OCI-LY1 (cell line): ENCODE results near the gene FOXE1.

Experiments used
- H2AFZ ChIP-seq: fragments of 200-600 bp; sonication (generic), shearing (Covaris generic); 2 replicates; pipeline ENCODE4 v1.6.0; 2014; ENCODE audit warnings: antibody characterized with exemption, mild to moderate bottlenecking, low read length
- H3F3A ChIP-seq: fragments of 200-600 bp; sonication (generic), shearing (Covaris generic); 2 replicates; pipeline ENCODE4 v1.6.0; 2014; ENCODE audit warnings: mild to moderate bottlenecking, antibody characterized with exemption, low read length, moderate library complexity; ENCODE audit not compliant: insufficient read depth
- H3K27ac ChIP-seq: fragments of 200-600 bp; sonication (generic); 2 replicates; pipeline ENCODE4 v1.5.1; 2014; ENCODE audit warnings: low read length, mixed run types, mild to moderate bottlenecking, low read depth; ENCODE audit not compliant: poor library complexity, severe bottlenecking
- H3K27me3 ChIP-seq: fragments of 200-600 bp; sonication (generic); 2 replicates; pipeline ENCODE4 v1.6.0; 2014; ENCODE audit warnings: antibody characterized with exemption, mild to moderate bottlenecking, low read length, moderate library complexity; ENCODE audit not compliant: insufficient read depth
- H3K36me3 ChIP-seq: fragments of 200-600 bp; sonication (generic); 2 replicates; pipeline ENCODE4 v1.6.1; 2014; ENCODE audit warnings: mild to moderate bottlenecking, antibody characterized with exemption, low read length, moderate library complexity, mixed read lengths; ENCODE audit not compliant: insufficient read depth
- H3K4me1 ChIP-seq: fragments of 200-600 bp; sonication (generic); 2 replicates; pipeline ENCODE4 v1.5.1; 2014; ENCODE audit warnings: mild to moderate bottlenecking, low read length, moderate library complexity; ENCODE audit not compliant: insufficient read depth, severe bottlenecking
- H3K4me2 ChIP-seq: fragments of 200-600 bp; sonication (generic), shearing (Covaris generic); 2 replicates; pipeline ENCODE4 v1.6.1; 2014; ENCODE audit warnings: low read length
- H3K4me3 ChIP-seq: fragments of 200-600 bp; sonication (generic); 2 replicates; pipeline ENCODE4 v1.5.1; 2014; ENCODE audit warnings: low read length, low read depth, mild to moderate bottlenecking, mixed read lengths; ENCODE audit not compliant: poor library complexity, severe bottlenecking
- H3K79me2 ChIP-seq: fragments of 200-600 bp; shearing (Covaris generic); 2 replicates; pipeline ENCODE4 v1.6.1; 2016; ENCODE audit warnings: mixed run types, low read length, mixed read lengths; ENCODE audit not compliant: insufficient read depth
- H3K9ac ChIP-seq: fragments of 200-600 bp; sonication (generic), shearing (Covaris generic); 2 replicates; pipeline ENCODE4 v1.6.1; 2014; ENCODE audit warnings: mild to moderate bottlenecking, low read length, mixed read lengths
- H3K9me2 ChIP-seq: fragments of 200-600 bp; sonication (generic), shearing (Covaris generic); 2 replicates; pipeline ENCODE4 v1.6.1; 2014; ENCODE audit warnings: low read depth, mild to moderate bottlenecking, low read length, mixed read lengths
- H3K9me3 ChIP-seq: fragments of 200-600 bp; shearing (Covaris generic); 2 replicates; pipeline ENCODE4 v1.6.1; 2014; ENCODE audit warnings: low read length, mixed read lengths
- H4K20me1 ChIP-seq: fragments of 200-600 bp; sonication (generic), shearing (Covaris generic); 2 replicates; pipeline ENCODE4 v1.6.0; 2016; ENCODE audit warnings: mild to moderate bottlenecking, low read length; ENCODE audit not compliant: insufficient read depth
- EZH2 ChIP-seq: fragments of 200-600 bp; sonication (generic), shearing (Covaris generic); IDR thresholded peaks from 2 replicates; pipeline ENCODE4 v1.8.0; 2017; ENCODE audit warnings: borderline replicate concordance, mixed run types, mild to moderate bottlenecking, antibody characterized with exemption, low read length, moderate library complexity, mixed read lengths
- TF ChIP-seq, protein P1 (sequence below): fragments of 200-600 bp; sonication (generic), shearing (Covaris generic); IDR thresholded peaks from 2 replicates; pipeline ENCODE4 v1.5.1; 2017; ENCODE audit warnings: mild to moderate bottlenecking, antibody characterized with exemption, low read length, moderate library complexity, mixed read lengths

The FOXE1 gene

GRCh38 chr9:97892421-97892820, 39.4 kb downstream of the FOXE1 start:
- H3K27me3 ChIP-seq: no peaks in the 10 kb centered on the region
- no peak overlapping the region for H3K27ac ChIP-seq
- no peaks in the 10 kb centered on the region for H3K79me2 ChIP-seq
- no peak overlapping the region for H3K4me2 ChIP-seq
- H3F3A ChIP-seq: no peaks in the 10 kb centered on the region
- no peaks in the 10 kb centered on the region for H3K9me2 ChIP-seq
- H4K20me1 ChIP-seq: no peaks in the 10 kb centered on the region
- H3K9me3 ChIP-seq: no peaks in the 10 kb centered on the region
- H3K4me3 ChIP-seq: no peak overlapping the region
- no peak for TF ChIP-seq EZH2
- TF ChIP-seq, protein P1, sequence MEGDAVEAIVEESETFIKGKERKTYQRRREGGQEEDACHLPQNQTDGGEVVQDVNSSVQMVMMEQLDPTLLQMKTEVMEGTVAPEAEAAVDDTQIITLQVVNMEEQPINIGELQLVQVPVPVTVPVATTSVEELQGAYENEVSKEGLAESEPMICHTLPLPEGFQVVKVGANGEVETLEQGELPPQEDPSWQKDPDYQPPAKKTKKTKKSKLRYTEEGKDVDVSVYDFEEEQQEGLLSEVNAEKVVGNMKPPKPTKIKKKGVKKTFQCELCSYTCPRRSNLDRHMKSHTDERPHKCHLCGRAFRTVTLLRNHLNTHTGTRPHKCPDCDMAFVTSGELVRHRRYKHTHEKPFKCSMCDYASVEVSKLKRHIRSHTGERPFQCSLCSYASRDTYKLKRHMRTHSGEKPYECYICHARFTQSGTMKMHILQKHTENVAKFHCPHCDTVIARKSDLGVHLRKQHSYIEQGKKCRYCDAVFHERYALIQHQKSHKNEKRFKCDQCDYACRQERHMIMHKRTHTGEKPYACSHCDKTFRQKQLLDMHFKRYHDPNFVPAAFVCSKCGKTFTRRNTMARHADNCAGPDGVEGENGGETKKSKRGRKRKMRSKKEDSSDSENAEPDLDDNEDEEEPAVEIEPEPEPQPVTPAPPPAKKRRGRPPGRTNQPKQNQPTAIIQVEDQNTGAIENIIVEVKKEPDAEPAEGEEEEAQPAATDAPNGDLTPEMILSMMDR: no peak
- H3K4me1 ChIP-seq: no peaks in the 10 kb centered on the region
- H2AFZ ChIP-seq: no peak overlapping the region
- H3K9ac ChIP-seq: no peak overlapping the region
- H3K36me3 ChIP-seq: no peaks in the 10 kb centered on the region

DNA sequence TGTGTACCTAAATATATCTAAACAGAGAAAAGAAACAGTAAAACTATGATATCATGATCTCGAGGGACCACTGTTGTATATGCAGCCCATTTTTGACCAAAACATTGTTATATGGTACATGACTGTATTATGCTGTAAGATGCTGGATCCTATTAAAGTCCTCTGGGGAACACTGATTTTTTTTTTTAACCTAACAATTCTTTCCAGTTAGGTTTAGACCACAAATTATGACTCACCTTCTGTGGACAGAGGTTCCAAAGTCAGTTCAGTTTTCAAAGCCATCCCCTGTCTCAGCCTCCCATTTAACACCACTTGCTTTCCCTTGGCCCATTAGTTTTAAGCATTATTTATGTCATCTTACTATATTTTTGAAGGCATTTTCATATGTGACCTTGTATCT, 42.2 kb downstream of the FOXE1 start:
- no peaks in the 10 kb centered on the region for H3F3A ChIP-seq
- H4K20me1 ChIP-seq: no peaks in the 10 kb centered on the region
- H3K79me2 ChIP-seq: no peaks in the 10 kb centered on the region
- no peaks in the 10 kb centered on the region for H3K9me3 ChIP-seq
- no peaks in the 10 kb centered on the region for H3K36me3 ChIP-seq
- H3K4me2 ChIP-seq: no peak overlapping the region
- H3K9me2 ChIP-seq: no peaks in the 10 kb centered on the region
- no peaks in the 10 kb centered on the region for H3K4me1 ChIP-seq
- no peak overlapping the region for H3K27ac ChIP-seq
- H2AFZ ChIP-seq: no peak overlapping the region
- TF ChIP-seq, protein P1: no peak
- TF ChIP-seq EZH2: no peak
- H3K27me3 ChIP-seq: no peaks in the 10 kb centered on the region
- H3K4me3 ChIP-seq: no peak overlapping the region
- no peak overlapping the region for H3K9ac ChIP-seq

DNA sequence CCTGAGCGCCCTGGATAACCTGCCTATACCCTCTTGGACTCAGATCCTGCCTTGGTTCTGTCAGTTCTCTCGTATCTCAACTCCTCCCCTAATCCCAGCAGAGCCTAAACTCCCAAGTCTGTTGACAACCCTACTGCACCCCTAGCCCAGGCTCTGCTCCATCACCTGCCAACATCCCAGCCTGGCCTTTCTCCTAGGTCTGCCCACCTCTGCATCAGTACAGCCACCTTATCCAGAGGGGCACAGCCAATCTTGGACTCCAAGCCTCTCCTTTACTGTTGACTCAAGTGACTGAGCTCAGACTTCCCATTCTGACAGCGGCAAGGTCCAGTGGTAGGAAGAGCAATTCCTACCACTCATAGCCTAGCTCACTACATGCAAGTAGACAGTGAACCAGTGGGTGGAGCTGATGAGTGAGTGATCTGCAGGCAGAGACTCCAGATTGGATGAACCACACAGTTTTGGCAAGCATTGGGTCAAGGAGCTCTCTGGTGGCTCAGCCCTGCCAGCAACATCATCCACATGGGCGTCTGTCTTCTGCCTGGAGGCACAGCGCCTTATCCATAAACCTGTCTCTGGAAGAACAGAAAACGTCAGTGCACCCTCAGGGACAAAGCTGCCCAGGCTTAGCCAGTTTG, 42.8 kb downstream of the FOXE1 start:
- TF ChIP-seq, protein P1: peak; percentile 47; the same call in 1 of the 2 replicates
- TF ChIP-seq EZH2: no peak
- Histone ChIP-seq H3K9ac (no peak overlapping the region), H3F3A (no peaks in the 10 kb centered on the region), H3K9me3 (no peaks in the 10 kb centered on the region), H3K4me1 (no peaks in the 10 kb centered on the region), H3K9me2 (no peaks in the 10 kb centered on the region), H3K4me3 (no peak overlapping the region), H3K36me3 (no peaks in the 10 kb centered on the region), H3K27me3 (no peaks in the 10 kb centered on the region), H3K4me2 (no peak overlapping the region), H3K79me2 (no peaks in the 10 kb centered on the region), H2AFZ (no peak overlapping the region), H3K27ac (no peak overlapping the region), H4K20me1 (no peaks in the 10 kb centered on the region)
